ENCODE measurements around the gene SLC16A9.
"Not testable (repeated sequence)": the region's sequence is repeated elsewhere in the genome, so short reads cannot be mapped to it uniquely, and the experiment has no call there.

- TF ChIP-seq POLR2A, POLR2AphosphoS5 (IDR thresholded peaks at IDR 0.05; ENCODE audit: low read depth, low read length): not testable (repeated sequence)
Observed at GRCh38 chr10:59641688-59642087, 68.0 kb downstream of the SLC16A9 start.

All from GM12892 (cell line).